Uterus (tissue), 4 donors: Measurements from ENCODE around the gene ZBTB20. TPM values are rescaled to one million over a fixed set of nuclear protein-coding genes. Genes with fewer than 3 reads are reported as not detected.

Source experiments
- DNase-seq, 2 donors: peaks; one replicate each; pipeline ENCODE4 v3.0.0-alpha.2; 2019 to 2020
- H3K27ac ChIP-seq, 2 donors: fragments of 200-600 bp; sonication (generic); 1 replicate in 1 of 2; 2 replicates in 1 of 2; pipeline ENCODE4 v1.5.1; 2016 to 2018
- H3K27me3 ChIP-seq, 2 donors: fragments of 200-600 bp; sonication (generic); one replicate each; pipeline ENCODE4 v1.5.1; 2018 to 2019; ENCODE audit warnings: control low read depth in 1 of 2
- H3K36me3 ChIP-seq, 2 donors: fragments of 200-600 bp; sonication (generic); one replicate each; pipeline ENCODE4 v1.5.1; 2019; ENCODE audit warnings: control low read depth in 1 of 2
- H3K4me1 ChIP-seq, 2 donors: fragments of 200-600 bp; sonication (generic); one replicate each; pipeline ENCODE4 v1.5.1; 2018 to 2019; ENCODE audit warnings: control low read depth in 1 of 2
- H3K4me3 ChIP-seq, 2 donors: fragments of 200-600 bp; sonication (generic); 1 replicate in 1 of 2; 2 replicates in 1 of 2; pipeline ENCODE4 v1.5.1; 2018 to 2019; ENCODE audit warnings: mild to moderate bottlenecking in 1 of 2
- H3K9me3 ChIP-seq, 2 donors: fragments of 200-600 bp; sonication (generic); one replicate each; pipeline ENCODE4 v1.5.1; 2019; ENCODE audit warnings: control low read depth in 1 of 2
- POLR2A ChIP-seq, 2 donors: fragments of 450-650 bp; IDR thresholded peaks; one replicate each; pipeline ENCODE4 v1.6.1; 2016; ENCODE audit warnings: antibody characterized with exemption in 2 of 2, mild to moderate bottlenecking in 1 of 2, moderate library complexity in 1 of 2
- intact Hi-C: fragments of 100-400 bp; cut with DNase I; formaldehyde crosslinking; loops from one replicate; pipeline ENCODE4 v1.15.1; 2023; ENCODE audit warnings: low total_unique reads
- total RNA-seq, 4 donors: library from RNA; depleted of rRNA in 3 of 4; stranded (reverse); fragments of >200 nt in 3 of 4; gene quantifications; one replicate each; pipeline versions ENCODE4 v1.1.0 to v1.2.4, GENCODE V29; 2014 to 2023
- TF ChIP-seq, protein P1 (sequence below), 4 experiments: fragments of 200-600 bp in 2 of 4; fragments of 450-650 bp in 2 of 4; sonication (generic) in 2 of 4; IDR thresholded peaks; one replicate each; pipeline ENCODE4 v1.5.1; 2016 to 2019; ENCODE audit warnings: antibody characterized with exemption in 4 of 4, mild to moderate bottlenecking in 2 of 4, moderate library complexity in 1 of 4
- donor health status: DM: yes; HTN: yes; CAD: no.

ZBTB20 gene
- total RNA-seq, 4 donors from 2014 or later, result 35.6 to 157 (median 85.1) TPM

DNA sequence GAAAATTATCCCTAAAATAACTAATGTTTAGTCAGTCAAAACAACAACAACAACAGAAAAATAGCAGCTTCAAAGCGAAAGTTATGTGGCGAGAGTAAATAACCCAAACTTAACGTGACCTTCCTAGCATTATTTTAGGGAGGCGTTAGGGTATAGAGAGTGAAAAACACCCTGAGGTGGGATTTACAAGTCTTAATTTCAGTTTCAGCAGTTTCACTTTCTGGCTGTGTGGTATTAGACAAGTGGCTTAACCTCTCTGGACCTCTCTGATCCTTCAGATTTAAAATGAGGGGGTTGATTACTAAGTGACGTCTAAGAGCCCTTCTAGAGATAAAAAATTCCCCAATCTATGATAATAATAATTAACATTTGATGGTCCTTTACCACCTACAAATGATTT is 291.2 kb downstream of the ZBTB20 start:
- H3K27ac ChIP-seq, result no peak overlapping the region
- DNase-seq, result no peak
- TF ChIP-seq, protein P1, sequence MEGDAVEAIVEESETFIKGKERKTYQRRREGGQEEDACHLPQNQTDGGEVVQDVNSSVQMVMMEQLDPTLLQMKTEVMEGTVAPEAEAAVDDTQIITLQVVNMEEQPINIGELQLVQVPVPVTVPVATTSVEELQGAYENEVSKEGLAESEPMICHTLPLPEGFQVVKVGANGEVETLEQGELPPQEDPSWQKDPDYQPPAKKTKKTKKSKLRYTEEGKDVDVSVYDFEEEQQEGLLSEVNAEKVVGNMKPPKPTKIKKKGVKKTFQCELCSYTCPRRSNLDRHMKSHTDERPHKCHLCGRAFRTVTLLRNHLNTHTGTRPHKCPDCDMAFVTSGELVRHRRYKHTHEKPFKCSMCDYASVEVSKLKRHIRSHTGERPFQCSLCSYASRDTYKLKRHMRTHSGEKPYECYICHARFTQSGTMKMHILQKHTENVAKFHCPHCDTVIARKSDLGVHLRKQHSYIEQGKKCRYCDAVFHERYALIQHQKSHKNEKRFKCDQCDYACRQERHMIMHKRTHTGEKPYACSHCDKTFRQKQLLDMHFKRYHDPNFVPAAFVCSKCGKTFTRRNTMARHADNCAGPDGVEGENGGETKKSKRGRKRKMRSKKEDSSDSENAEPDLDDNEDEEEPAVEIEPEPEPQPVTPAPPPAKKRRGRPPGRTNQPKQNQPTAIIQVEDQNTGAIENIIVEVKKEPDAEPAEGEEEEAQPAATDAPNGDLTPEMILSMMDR (IDR thresholded peaks at IDR 0.05), result no peak
- no peak for TF ChIP-seq POLR2A (IDR thresholded peaks at IDR 0.05)
- H3K36me3 ChIP-seq, result no peaks in the 10 kb centered on the region
- intact Hi-C loops, result no loop called here
- no peaks in the 10 kb centered on the region for H3K4me1 ChIP-seq
- no peaks in the 10 kb centered on the region for H3K9me3 ChIP-seq
- H3K27me3 ChIP-seq, result no peaks in the 10 kb centered on the region
- H3K4me3 ChIP-seq, result no peak overlapping the region

DNA sequence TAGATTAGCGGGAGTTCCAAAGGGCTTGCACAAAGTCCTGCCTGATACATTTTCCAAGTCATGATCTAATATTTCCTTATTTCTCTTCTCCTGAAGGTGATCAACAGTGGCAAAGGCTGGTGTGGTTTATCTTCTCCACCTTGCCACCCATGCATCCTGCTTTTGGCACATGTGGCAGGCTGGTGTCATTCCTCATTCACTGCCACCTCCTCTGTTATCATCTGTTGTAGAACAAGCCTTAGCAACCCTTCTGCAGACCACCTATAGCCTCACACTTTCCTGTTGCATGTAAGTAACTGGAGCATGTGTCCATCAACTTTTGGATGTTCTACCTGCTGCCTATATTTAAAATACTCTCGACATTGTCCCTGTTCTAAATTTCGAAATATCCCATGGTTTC is 294.1 kb downstream of the ZBTB20 start:
- Histone ChIP-seq H3K27me3 (no peaks in the 10 kb centered on the region), H3K9me3 (no peaks in the 10 kb centered on the region), H3K36me3 (no peaks in the 10 kb centered on the region), H3K4me1 (no peaks in the 10 kb centered on the region), H3K27ac (no peak overlapping the region), H3K4me3 (no peak overlapping the region)
- intact Hi-C loops, result no loop called here
- no peak for DNase-seq
- TF ChIP-seq, protein P1 (IDR thresholded peaks at IDR 0.05), result no peak
- TF ChIP-seq POLR2A (IDR thresholded peaks at IDR 0.05), result no peak

DNA sequence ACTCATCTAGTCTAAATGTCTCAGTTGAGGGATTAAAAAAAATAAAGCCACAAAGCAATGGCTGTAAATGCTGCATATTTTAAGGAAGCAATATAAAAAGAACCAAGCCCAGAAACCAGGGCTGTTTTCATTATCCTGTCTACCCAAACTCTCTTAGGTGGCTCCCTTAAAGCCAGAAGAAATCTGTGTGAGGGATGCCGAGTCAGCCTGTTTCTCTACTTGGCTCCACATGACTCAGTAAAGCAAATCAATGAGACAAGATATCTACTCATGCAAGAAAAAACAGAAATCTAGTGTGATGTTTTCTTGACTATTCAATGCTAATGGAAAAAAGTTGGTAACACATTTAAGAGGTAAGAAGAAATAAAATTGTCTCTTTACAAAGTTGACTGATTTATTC is 296.2 kb downstream of the ZBTB20 start:
- Histone ChIP-seq H3K27me3 (no peaks in the 10 kb centered on the region), H3K9me3 (no peaks in the 10 kb centered on the region), H3K27ac (no peak overlapping the region), H3K36me3 (no peaks in the 10 kb centered on the region), H3K4me3 (no peak overlapping the region), H3K4me1 (no peaks in the 10 kb centered on the region)
- no peak for DNase-seq
- intact Hi-C loops, result no loop called here
- TF ChIP-seq POLR2A (IDR thresholded peaks at IDR 0.05), result no peak
- TF ChIP-seq, protein P1 (IDR thresholded peaks at IDR 0.05), result no peak

DNA sequence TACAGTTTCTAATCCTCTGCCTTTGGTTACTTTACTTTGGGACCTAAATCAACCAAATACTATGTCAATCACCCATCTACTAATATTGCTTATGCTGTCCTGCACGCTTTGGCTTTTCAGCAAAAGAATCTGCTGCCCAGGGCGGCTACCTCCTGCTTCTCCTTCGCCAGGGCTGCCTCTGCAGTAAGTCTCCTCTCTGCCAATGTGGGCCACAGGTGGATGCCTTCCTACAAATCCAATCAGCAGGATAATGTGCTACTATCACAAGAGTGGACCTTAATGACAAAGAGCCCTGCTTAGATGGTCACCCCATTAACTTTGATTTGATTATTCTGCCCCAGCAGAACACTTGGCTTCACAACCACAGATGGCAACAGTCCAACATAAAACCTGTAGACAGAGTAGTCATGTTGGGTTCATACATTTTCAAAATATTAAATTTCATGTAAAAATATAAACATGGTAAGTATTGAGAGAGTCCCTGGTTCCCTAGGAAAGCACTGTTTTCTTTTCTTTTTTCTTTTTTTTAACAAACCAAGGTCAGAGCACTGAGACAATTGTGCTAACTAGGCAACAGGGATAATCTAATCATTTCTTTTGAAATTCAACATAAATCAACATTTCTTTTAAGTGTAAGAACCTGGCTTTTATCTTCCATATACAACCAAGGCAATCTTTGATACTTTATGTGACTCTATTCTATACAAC is 298.3 kb downstream of the ZBTB20 start:
- no peak overlapping the region for H3K4me3 ChIP-seq
- no peak for DNase-seq
- no peak overlapping the region for H3K27ac ChIP-seq
- no peaks in the 10 kb centered on the region for H3K36me3 ChIP-seq
- intact Hi-C loops, result no loop called here
- TF ChIP-seq, protein P1 (IDR thresholded peaks at IDR 0.05), result no peak
- TF ChIP-seq POLR2A (IDR thresholded peaks at IDR 0.05), result no peak
- H3K9me3 ChIP-seq, result no peaks in the 10 kb centered on the region
- no peaks in the 10 kb centered on the region for H3K4me1 ChIP-seq
- H3K27me3 ChIP-seq, result no peaks in the 10 kb centered on the region

DNA sequence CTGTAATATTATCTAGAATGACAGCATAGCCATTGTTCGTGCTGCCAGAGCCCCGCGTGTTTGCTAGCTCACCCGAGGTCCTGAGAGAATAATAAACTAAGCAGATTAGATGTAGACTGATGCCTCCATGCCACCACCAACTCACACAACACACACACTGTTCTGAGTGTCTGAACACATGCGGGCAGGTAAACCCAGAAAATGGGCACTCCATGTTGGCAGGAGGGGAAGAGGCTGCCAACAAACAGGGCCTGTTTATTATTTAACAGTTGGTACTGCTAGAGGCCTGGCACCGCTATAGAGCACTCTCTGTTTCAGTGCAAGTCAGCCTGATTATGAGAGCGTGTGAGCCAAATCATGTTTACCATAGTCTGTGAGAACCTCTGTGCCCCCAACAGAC is 299.0 kb downstream of the ZBTB20 start:
- no peaks in the 10 kb centered on the region for H3K4me1 ChIP-seq
- H3K27ac ChIP-seq, result no peak overlapping the region
- H3K4me3 ChIP-seq, result no peak overlapping the region
- intact Hi-C loops, result no loop called here
- H3K36me3 ChIP-seq, result no peaks in the 10 kb centered on the region
- no peak for DNase-seq
- TF ChIP-seq, protein P1 (IDR thresholded peaks at IDR 0.05), result no peak
- TF ChIP-seq POLR2A (IDR thresholded peaks at IDR 0.05), result no peak
- no peaks in the 10 kb centered on the region for H3K9me3 ChIP-seq
- no peaks in the 10 kb centered on the region for H3K27me3 ChIP-seq
